Measurements from ENCODE around the gene AMTN.
"Not testable (repeated sequence)": the region's sequence is repeated elsewhere in the genome, so short reads cannot be mapped to it uniquely, and the experiment has no call there.

- TF ChIP-seq POLR2AphosphoS5 (IDR thresholded peaks at IDR 0.05; ENCODE audit: borderline replicate concordance, low read depth, low read length); EZH2 (IDR thresholded peaks at IDR 0.05); FOXP2 (optimal IDR thresholded peaks at IDR 0.05; ENCODE audit: control extremely low read depth, extremely low read length, insufficient read depth): not testable (repeated sequence)
Observed at GRCh38 chr4:70501838-70502237, 16.5 kb upstream of the AMTN start.
